ENCODE data around the gene PARVB.
"Not testable (repeated sequence)": the region's sequence is repeated elsewhere in the genome, so short reads cannot be mapped to it uniquely, and the experiment has no call there.

The PARVB gene

GRCh38 chr22:44042249-44043218, 18.4 kb downstream of the PARVB start:
- no peak for DNase-seq (ENCODE audit: low spot score in 2 of 2)
- H3K9me3 ChIP-seq = no peaks in the 10 kb centered on the region
- H3K4me1 ChIP-seq = no peaks in the 10 kb centered on the region
- no peak overlapping the region for H3K4me3 ChIP-seq
- in situ Hi-C loops (cut with MboI; ENCODE audit: low sequenced_read_pairs) = no loop called here
- H3K27me3 ChIP-seq (ENCODE audit: low read depth) = no peaks in the 10 kb centered on the region
- no peaks in the 10 kb centered on the region for H3K36me3 ChIP-seq (replicated peaks)

- no peaks in the 10 kb centered on the region for H3K4me1 ChIP-seq
- in situ Hi-C loops (cut with MboI; ENCODE audit: low sequenced_read_pairs) = no loop called here
- H3K9me3 ChIP-seq = no peaks in the 10 kb centered on the region
- no peak for DNase-seq (ENCODE audit: low spot score in 2 of 2)
- no peak overlapping the region for H3K4me3 ChIP-seq
- H3K36me3 ChIP-seq (replicated peaks) = no peaks in the 10 kb centered on the region
- H3K27me3 ChIP-seq (ENCODE audit: low read depth) = no peaks in the 10 kb centered on the region
Measured at GRCh38 chr22:44045145-44045544, 21.0 kb downstream of the PARVB start.

- in situ Hi-C loops (cut with MboI; ENCODE audit: low sequenced_read_pairs) = no loop called here
- no peak for DNase-seq (ENCODE audit: low spot score in 2 of 2)
- no peaks in the 10 kb centered on the region for H3K27me3 ChIP-seq (ENCODE audit: low read depth)
- no peaks in the 10 kb centered on the region for H3K36me3 ChIP-seq (replicated peaks)
- H3K9me3 ChIP-seq = no peaks in the 10 kb centered on the region
- H3K4me3 ChIP-seq = no peak overlapping the region
- no peaks in the 10 kb centered on the region for H3K4me1 ChIP-seq
Measured at GRCh38 chr22:44046485-44047141, 22.5 kb downstream of the PARVB start.

DNA sequence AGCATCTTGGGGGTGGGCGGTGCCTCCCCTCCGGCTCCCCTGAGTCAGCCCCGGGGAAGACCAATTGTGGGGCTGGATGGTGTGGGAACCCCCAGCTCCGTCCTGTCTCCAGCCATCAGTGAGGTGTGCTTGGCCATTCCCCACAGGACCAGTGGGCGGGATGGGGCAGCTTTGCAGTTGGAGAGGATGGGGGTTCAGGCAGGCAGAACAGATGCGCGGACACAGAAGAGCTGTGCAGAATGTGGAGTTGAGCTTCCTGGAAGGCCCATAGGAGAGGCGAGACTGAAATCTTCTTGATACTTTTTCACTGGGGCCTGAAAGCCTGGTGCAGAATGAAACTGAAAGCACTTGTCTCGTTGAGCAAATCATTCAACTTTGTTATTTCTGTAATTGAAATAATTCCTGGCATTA, 23.8 kb downstream of the PARVB start:
- Histone ChIP-seq H3K27me3 (ENCODE audit: low read depth) (no peaks in the 10 kb centered on the region), H3K4me1 (no peaks in the 10 kb centered on the region), H3K9me3 (no peaks in the 10 kb centered on the region), H3K36me3 (replicated peaks) (no peaks in the 10 kb centered on the region), H3K4me3 (no peak overlapping the region)
- in situ Hi-C loops (cut with MboI; ENCODE audit: low sequenced_read_pairs) = no loop called here
- DNase-seq (ENCODE audit: low spot score in 2 of 2) = no peak

DNA sequence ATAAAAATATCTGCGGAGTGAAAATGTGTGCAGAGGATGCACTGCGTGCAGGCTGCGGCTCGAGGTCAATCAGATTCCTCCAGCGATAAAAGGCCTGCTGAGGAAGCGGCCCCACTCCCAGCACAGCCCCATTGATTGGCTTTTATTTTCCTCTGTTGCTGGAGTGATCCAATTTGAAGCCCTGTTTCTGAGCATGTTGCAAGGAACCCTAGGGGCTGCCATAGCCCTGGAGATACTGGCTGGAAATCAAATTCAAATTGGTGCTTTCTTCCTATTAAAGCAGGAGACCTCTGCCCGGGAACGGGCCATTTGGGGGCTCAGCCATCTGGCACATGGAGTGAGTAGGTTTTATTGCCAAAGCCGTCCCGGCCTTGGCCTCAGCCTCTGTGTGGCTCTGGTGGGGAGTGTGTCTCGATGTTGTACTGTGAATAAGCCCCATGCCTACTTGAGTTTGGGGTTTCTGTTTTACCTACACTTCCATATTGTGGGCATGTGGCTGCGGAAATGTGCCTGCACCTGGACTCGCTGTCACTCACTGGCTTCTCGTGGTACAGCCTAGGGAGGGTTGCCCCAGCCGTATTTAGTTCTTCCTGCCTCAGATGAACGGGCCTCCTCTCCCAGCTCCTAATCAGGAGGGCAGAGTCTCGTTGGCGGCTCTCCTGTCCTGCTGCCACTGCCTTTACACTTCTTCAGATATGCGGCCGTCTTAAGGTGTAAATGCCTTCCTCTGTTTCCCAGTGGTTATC, 25.6 kb downstream of the PARVB start:
- Histone ChIP-seq H3K9me3 (no peaks in the 10 kb centered on the region), H3K36me3 (replicated peaks) (no peaks in the 10 kb centered on the region), H3K4me3 (no peak overlapping the region), H3K27me3 (ENCODE audit: low read depth) (no peaks in the 10 kb centered on the region), H3K4me1 (no peaks in the 10 kb centered on the region)
- no peak for DNase-seq (ENCODE audit: low spot score in 2 of 2)
- in situ Hi-C loops (cut with MboI; ENCODE audit: low sequenced_read_pairs) = no loop called here

GRCh38 chr22:44050766-44051355, 26.8 kb downstream of the PARVB start:
- Histone ChIP-seq H3K9me3 (no peaks in the 10 kb centered on the region), H3K36me3 (replicated peaks) (no peaks in the 10 kb centered on the region), H3K4me3 (no peak overlapping the region), H3K27me3 (ENCODE audit: low read depth) (no peaks in the 10 kb centered on the region), H3K4me1 (no peaks in the 10 kb centered on the region)
- in situ Hi-C loops (cut with MboI; ENCODE audit: low sequenced_read_pairs) = no loop called here
- no peak for DNase-seq (ENCODE audit: low spot score in 2 of 2)

- no peak for DNase-seq (ENCODE audit: low spot score in 2 of 2)
- H3K4me1 ChIP-seq = no peaks in the 10 kb centered on the region
- H3K4me3 ChIP-seq = no peak overlapping the region
- in situ Hi-C loops (cut with MboI; ENCODE audit: low sequenced_read_pairs) = no loop called here
- no peaks in the 10 kb centered on the region for H3K27me3 ChIP-seq (ENCODE audit: low read depth)
- H3K36me3 ChIP-seq (replicated peaks) = no peaks in the 10 kb centered on the region
- H3K9me3 ChIP-seq = no peaks in the 10 kb centered on the region
Measured at GRCh38 chr22:44051358-44051757, 27.3 kb downstream of the PARVB start.

DNA sequence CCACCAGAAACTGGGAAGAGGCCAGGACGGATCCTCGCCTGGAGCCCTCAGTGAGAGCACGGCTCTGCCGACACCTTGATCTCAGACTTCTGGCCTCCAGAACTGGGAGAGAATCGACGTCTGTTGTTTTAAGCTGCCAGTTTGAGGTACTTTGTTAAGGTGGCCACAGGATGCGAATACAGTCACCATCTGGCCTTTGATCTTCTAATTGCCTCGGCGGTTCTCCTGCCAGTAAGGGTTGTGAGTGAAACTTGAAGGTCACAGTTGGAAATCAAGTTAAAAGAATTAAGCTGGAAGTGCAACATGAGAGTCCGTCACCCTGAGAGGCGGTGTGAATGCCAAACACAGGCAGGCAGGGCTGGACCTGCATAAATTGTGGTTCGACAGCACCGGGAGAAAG, 27.9 kb downstream of the PARVB start:
- no peaks in the 10 kb centered on the region for H3K36me3 ChIP-seq (replicated peaks)
- H3K27me3 ChIP-seq (ENCODE audit: low read depth) = no peaks in the 10 kb centered on the region
- no peak overlapping the region for H3K4me3 ChIP-seq
- in situ Hi-C loops (cut with MboI; ENCODE audit: low sequenced_read_pairs) = no loop called here
- no peak for DNase-seq (ENCODE audit: low spot score in 2 of 2)
- no peaks in the 10 kb centered on the region for H3K9me3 ChIP-seq
- no peaks in the 10 kb centered on the region for H3K4me1 ChIP-seq

GRCh38 chr22:44055805-44056204, 31.7 kb downstream of the PARVB start:
- H3K4me3 ChIP-seq = no peak overlapping the region
- no peak for DNase-seq (ENCODE audit: low spot score in 2 of 2)
- H3K9me3 ChIP-seq = no peaks in the 10 kb centered on the region; the same call in 1 of the 2 replicates
- in situ Hi-C loops (cut with MboI; ENCODE audit: low sequenced_read_pairs) = no loop called here
- no peaks in the 10 kb centered on the region for H3K27me3 ChIP-seq (ENCODE audit: low read depth)
- H3K36me3 ChIP-seq (replicated peaks) = no peaks in the 10 kb centered on the region; the same call in 1 of the 2 replicates
- no peaks in the 10 kb centered on the region for H3K4me1 ChIP-seq

DNA sequence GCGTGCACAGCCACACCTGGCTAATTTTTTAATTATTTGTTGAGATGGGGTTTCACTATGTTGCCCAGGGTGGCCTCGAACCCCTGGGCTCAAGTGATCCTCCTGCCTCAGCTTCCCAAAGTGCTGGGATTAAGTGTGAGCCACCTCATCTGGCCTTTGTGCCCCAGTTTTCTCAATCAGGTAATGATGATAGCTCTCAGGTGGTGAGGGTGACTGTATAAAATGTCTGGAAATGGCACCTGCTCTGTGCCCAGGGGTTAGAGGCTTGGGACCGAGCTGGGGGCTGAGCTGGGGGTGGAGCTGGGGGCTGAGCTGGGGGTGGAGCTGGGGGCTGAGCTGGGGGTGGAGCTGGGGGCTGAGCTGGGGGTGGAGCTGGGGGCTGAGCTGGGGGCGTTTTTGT, 32.5 kb downstream of the PARVB start:
- H3K36me3 ChIP-seq (replicated peaks); in situ Hi-C loops (cut with MboI; ENCODE audit: low sequenced_read_pairs); H3K27me3 ChIP-seq (ENCODE audit: low read depth); DNase-seq (ENCODE audit: low spot score in 2 of 2); H3K4me1 ChIP-seq; H3K9me3 ChIP-seq; H3K4me3 ChIP-seq: not testable (repeated sequence)

DNA sequence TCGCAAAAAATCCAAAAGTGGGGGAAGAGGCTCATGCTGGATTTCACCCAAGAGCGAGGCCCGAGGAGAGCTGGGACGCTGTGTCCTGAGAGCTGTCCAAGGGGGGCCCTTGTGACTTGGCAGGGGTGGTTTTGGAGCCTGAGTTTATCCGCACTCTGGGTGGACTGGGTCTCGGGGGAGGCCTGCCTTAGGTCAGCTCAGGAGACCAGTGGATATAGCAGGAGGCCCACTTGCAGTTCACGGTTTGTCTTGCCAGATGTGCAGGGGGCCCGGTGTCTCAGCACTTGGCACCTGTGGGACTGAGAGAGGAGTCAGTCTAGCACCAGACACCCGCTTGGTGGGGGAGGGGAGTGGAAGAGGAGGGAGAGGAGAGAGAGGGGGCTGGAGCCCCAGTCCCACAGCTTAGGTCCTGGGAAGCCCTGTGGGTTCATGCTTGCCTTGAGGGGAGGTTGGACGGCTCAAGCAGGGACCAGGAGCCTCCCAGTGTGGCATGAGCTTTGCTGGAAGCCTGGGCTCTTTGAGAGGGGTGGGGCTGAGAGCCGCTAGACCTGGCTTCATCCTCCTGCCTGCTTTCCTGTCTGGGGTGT, 33.4 kb downstream of the PARVB start:
- Histone ChIP-seq H3K9me3 (no peaks in the 10 kb centered on the region; the same call in 1 of the 2 replicates), H3K36me3 (replicated peaks) (no peaks in the 10 kb centered on the region; the same call in 1 of the 2 replicates), H3K27me3 (ENCODE audit: low read depth) (no peaks in the 10 kb centered on the region), H3K4me3 (no peak overlapping the region), H3K4me1 (no peaks in the 10 kb centered on the region)
- in situ Hi-C loops (cut with MboI; ENCODE audit: low sequenced_read_pairs) = no loop called here
- no peak for DNase-seq (ENCODE audit: low spot score in 2 of 2)

DNA sequence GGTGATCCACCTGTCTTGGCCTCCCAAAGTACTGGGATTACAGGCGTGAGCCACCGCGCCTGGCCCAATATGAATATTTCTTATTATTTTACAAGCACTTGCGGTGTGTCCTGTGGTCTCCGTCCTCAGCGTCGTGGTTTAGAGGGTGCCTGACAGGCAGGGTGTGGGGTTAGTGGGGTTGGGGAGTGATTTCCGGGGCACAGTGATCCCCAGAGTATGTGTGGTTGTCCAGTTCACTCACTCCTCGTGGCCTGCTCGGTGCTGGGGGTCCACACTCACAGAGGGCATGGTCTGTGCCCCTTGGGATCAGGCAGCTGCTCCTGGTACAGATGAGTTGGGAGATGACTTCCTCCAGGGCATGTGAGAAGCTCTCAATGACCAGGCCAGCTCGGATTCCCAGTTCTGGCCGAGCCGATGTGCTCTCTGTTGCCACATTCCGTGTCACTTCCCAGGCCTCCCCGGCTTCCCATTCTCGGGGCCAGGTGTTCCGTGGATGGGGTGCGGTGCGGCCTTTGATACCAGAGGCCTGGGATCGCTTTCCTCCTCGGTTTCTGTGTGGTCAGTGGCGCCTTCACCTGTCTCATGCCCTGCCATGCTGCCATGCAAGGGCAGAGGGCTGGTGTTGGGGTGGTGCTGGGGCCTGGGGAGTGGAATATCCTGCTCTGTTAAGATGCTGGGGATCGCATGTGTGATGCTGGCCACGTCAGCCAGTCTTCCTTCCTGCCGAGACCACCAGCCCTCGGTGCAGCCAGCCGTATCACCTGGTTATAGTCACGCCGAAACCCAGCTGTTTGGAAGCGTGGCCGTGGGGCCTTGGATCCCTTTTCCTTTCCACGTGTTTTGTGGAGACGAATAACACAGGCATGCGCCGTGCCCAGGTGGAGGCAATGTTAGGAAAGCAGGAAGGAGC, 39.6 kb downstream of the PARVB start:
- H3K9me3 ChIP-seq = no peaks in the 10 kb centered on the region; the same call in 1 of the 2 replicates
- H3K27me3 ChIP-seq (ENCODE audit: low read depth) = no peaks in the 10 kb centered on the region
- no peak for DNase-seq (ENCODE audit: low spot score in 2 of 2)
- no peak overlapping the region for H3K4me3 ChIP-seq
- no peaks in the 10 kb centered on the region; the same call in 1 of the 2 replicates for H3K36me3 ChIP-seq (replicated peaks)
- in situ Hi-C loops (cut with MboI; ENCODE audit: low sequenced_read_pairs) = no loop called here
- H3K4me1 ChIP-seq = peaks cover 4% of the 10 kb centered on the region
